Psoas muscle (tissue), 8 donors: ENCODE measurements around the gene GRIK1. TPM values are rescaled to one million over a fixed set of nuclear protein-coding genes. Genes with fewer than 3 reads are reported as not detected.

Experiments used
- ATAC-seq, 4 donors: fragments of 200-7000 bp; cut with Tn5 transposase; one replicate each; pipeline ENCODE4 v1.9.1; 2020; ENCODE audit warnings: moderate library complexity in 3 of 4, mild to moderate bottlenecking in 2 of 4
- DNase-seq, 2 donors: peaks; one replicate each; pipeline ENCODE4 v3.0.0-alpha.2; 2020
- H3K27ac ChIP-seq: fragments of 200-600 bp; one replicate; pipeline ENCODE4 v1.8.0; 2022
- H3K27me3 ChIP-seq, 3 donors: fragments of 200-600 bp in 1 of 3; one replicate each; pipeline versions ENCODE4 v1.6.1 to v1.8.0; 2013 to 2022; ENCODE audit warnings: low read length in 2 of 3, mild to moderate bottlenecking in 2 of 3, moderate library complexity in 1 of 3; ENCODE audit not compliant: insufficient read depth in 3 of 3
- H3K36me3 ChIP-seq, 2 donors: fragments of 200-600 bp in 1 of 2; one replicate each; pipeline versions ENCODE4 v1.6.1 to v1.8.0; 2013 to 2022; ENCODE audit warnings: low read depth in 1 of 2, mild to moderate bottlenecking in 1 of 2, moderate library complexity in 1 of 2; ENCODE audit not compliant: insufficient read depth in 1 of 2
- H3K4me1 ChIP-seq: fragments of 200-600 bp; one replicate; pipeline ENCODE4 v1.8.0; 2022
- H3K4me3 ChIP-seq: fragments of 200-600 bp; one replicate; pipeline ENCODE4 v1.8.0; 2022; ENCODE audit warnings: mild to moderate bottlenecking
- H3K9me3 ChIP-seq: fragments of 200-600 bp; one replicate; pipeline ENCODE4 v1.8.0; 2022
- WGBS, 3 donors: extraction: QIAGEN DNeasy Blood & Tissue Kit; methylation state at CpG; one replicate each; pipeline versions ENCODE4 v1.1.6 to v1.1.7; 2013; 5-methylcytosine and 5-hydroxymethylcytosine counted together
- intact Hi-C, 2 donors: fragments of 100-400 bp; cut with DNase I; formaldehyde crosslinking; loops; one replicate each; pipeline versions ENCODE4 v1.11.0 to v1.14.2; 2022
- polyA plus RNA-seq, 3 donors: library from polyadenylated mRNA; stranded (reverse); fragments of 200-250 nt; gene quantifications; one replicate each; pipeline ENCODE4 v1.2.3, GENCODE V29; 2013
- total RNA-seq, 4 donors: library from RNA; stranded (reverse); fragmentation: NEBNext Ultra II Directional in 2 of 4; extraction: Animal tissue kit (Norgen Biotek cat#: 25700) in 2 of 4; gene quantifications; one replicate each; pipeline versions ENCODE4 v1.2.1 to v1.2.4, GENCODE V29; 2021 to 2023
- TF ChIP-seq, protein P1 (sequence below): fragments of 200-600 bp; IDR thresholded peaks from one replicate; pipeline ENCODE4 v1.8.0; 2022; ENCODE audit warnings: antibody characterized with exemption
- donor health status: healthy with polysubstance abuse.
- donor health status: DM: no; HTN: no; CAD: no; lungs with moderate emphysema.
- donor health status: Bipolar disorder and iron deficiency.
- donor health status: healthy.
- donor health status: DM: yes; HTN: yes; CAD: no.
- donor health status: DM: no; HTN: no; CAD: no.
- donor health status: DM: no; HTN: no; CAD: no.
- donor health status: DM: yes; HTN: yes; CAD: no.

The GRIK1 gene
- total and polyA plus RNA-seq, 7 donors: 0.01 to 0.04 TPM; not detected in 5

DNA sequence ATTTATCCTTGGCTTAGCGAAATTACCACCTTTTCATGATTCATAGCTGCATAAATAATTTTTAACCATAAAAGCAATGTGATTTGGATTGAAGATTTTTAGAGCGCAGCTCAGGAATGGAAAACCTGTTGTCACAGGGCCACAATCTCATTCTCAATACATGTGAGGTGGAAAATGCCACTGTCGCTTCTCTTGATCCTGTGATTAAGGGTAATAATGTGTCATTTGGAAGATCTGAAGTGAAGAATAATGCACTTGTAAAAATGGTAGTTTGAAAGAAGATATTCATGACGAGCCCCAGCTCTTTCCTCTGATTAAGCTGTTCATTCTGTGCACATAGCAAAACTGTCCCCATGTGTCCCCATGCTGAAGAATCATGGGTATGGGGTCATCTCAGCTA lies 410.7 kb downstream of the GRIK1 start:
- H3K27ac ChIP-seq: no peak overlapping the region
- DNase-seq: no peak
- no peaks in the 10 kb centered on the region for H3K36me3 ChIP-seq
- 95 to 96% (median 95%) methylated on average over 4 of the region's 4 CpGs for WGBS, 3 donors
- intact Hi-C loops: no loop called here
- H3K4me1 ChIP-seq: no peaks in the 10 kb centered on the region
- H3K27me3 ChIP-seq: peaks cover 0 to 2% (median 0%) of the 10 kb centered on the region in 3 donors
- TF ChIP-seq, protein P1, sequence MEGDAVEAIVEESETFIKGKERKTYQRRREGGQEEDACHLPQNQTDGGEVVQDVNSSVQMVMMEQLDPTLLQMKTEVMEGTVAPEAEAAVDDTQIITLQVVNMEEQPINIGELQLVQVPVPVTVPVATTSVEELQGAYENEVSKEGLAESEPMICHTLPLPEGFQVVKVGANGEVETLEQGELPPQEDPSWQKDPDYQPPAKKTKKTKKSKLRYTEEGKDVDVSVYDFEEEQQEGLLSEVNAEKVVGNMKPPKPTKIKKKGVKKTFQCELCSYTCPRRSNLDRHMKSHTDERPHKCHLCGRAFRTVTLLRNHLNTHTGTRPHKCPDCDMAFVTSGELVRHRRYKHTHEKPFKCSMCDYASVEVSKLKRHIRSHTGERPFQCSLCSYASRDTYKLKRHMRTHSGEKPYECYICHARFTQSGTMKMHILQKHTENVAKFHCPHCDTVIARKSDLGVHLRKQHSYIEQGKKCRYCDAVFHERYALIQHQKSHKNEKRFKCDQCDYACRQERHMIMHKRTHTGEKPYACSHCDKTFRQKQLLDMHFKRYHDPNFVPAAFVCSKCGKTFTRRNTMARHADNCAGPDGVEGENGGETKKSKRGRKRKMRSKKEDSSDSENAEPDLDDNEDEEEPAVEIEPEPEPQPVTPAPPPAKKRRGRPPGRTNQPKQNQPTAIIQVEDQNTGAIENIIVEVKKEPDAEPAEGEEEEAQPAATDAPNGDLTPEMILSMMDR: no peak
- ATAC-seq: no peak
- H3K9me3 ChIP-seq: no peaks in the 10 kb centered on the region
- no peak overlapping the region for H3K4me3 ChIP-seq

DNA sequence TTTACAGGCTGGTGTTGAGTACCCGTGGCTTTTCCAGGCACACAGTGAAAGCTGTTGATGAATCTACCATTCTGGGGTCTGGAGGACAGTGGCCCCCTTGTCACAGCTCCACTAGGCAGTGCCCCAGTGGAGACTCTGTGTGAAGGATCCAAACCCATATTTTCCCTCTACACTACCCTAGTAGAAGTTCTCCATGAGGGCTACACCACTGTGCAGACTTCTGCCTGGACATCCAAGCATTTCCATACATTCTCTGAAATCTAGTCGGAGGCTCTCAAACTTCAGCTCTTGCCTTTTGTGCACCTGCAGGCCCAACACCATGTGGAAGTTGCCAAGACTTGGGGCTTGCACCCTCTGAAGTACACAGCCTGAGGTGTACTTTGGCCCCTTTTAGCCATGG lies 413.3 kb downstream of the GRIK1 start:
- DNase-seq (no peak), ATAC-seq (no peak)
- H3K27me3 ChIP-seq: peaks cover 0 to 2% (median 0%) of the 10 kb centered on the region in 3 donors
- 94 to 100% (median 96%) methylated on average over 2 of the region's 2 CpGs for WGBS, 3 donors
- no peak overlapping the region for H3K4me3 ChIP-seq
- TF ChIP-seq, protein P1: no peak
- intact Hi-C loops: no loop called here
- H3K36me3 ChIP-seq: no peaks in the 10 kb centered on the region
- no peak overlapping the region for H3K27ac ChIP-seq
- H3K4me1 ChIP-seq: no peaks in the 10 kb centered on the region
- H3K9me3 ChIP-seq: no peaks in the 10 kb centered on the region

GRCh38 chr21:29524055-29524454 lies 415.7 kb downstream of the GRIK1 start:
- Histone ChIP-seq H3K4me3 (no peak overlapping the region), H3K4me1 (no peaks in the 10 kb centered on the region), H3K9me3 (no peaks in the 10 kb centered on the region), H3K27ac (no peak overlapping the region), H3K36me3 (no peaks in the 10 kb centered on the region), H3K27me3 (peaks cover 0 to 2% (median 0%) of the 10 kb centered on the region in 3 donors)
- intact Hi-C loops: no loop called here
- DNase-seq (no peak), ATAC-seq (peak in 2 of 4 donors; percentile 68 to 74)
- TF ChIP-seq, protein P1: no peak
- WGBS, 3 donors: 26 to 48% (median 34%) methylated on average over 1 of the region's 1 CpG

DNA sequence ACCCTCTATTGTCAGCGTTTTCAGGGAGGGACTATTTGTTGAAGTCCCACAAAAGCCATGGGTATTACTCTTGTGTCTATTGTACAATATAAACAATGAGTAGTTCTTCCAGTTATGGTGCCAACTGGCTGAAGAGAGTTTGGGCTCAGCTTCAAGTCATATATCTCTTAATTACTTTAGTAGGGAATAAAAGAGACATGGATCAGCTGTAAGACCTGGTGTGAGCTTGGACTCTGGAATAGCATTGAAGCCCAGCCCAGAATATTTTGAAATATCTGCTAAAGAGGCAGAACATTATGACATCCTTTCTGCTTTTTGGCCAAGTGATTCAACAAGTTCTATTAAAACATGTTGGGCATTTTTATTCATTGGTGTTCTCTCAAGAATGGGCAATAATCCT lies 416.1 kb downstream of the GRIK1 start:
- ATAC-seq: peak in 2 of 4 donors; percentile 71 to 85
- Histone ChIP-seq H3K4me3 (no peak overlapping the region), H3K27ac (no peak overlapping the region), H3K9me3 (no peaks in the 10 kb centered on the region), H3K36me3 (no peaks in the 10 kb centered on the region), H3K27me3 (peaks cover 0 to 2% (median 0%) of the 10 kb centered on the region in 3 donors), H3K4me1 (no peaks in the 10 kb centered on the region)
- intact Hi-C loops: no loop called here
- 33 to 43% (median 43%) methylated on average over 1 of the region's 1 CpG for WGBS, 3 donors
- TF ChIP-seq, protein P1: no peak
- no peak for DNase-seq

DNA sequence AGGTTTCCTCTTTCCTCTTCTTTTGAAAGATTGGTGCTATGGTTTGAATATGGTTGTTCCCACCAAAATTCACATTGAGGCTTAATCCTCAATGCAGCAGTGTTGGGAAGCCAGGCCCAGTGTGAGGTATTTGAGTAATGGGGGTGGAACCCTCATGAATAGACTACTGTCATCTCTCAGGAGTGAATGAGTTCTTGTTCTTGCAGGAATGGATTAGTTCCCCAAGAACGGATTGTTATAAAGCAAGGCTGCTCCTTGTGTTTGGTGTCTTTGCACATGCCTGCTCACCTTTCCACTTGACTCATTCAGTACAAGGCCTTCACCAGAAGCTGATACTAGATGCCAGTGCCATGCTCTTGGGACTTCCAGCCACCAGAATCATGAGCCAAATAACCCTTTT lies 417.9 kb downstream of the GRIK1 start:
- intact Hi-C loops: no loop called here

More for the DNA sequence above, 417.9 kb downstream of the GRIK1 start:
- Histone ChIP-seq H3K4me1 (no peaks in the 10 kb centered on the region), H3K27ac (no peak overlapping the region), H3K27me3 (peaks cover 0 to 2% (median 0%) of the 10 kb centered on the region in 3 donors), H3K9me3 (no peaks in the 10 kb centered on the region), H3K36me3 (no peaks in the 10 kb centered on the region), H3K4me3 (no peak overlapping the region)
- TF ChIP-seq, protein P1: no peak
- WGBS, 3 donors: 32 to 54% (median 34%) methylated on average over 1 of the region's 1 CpG
- ATAC-seq (no peak), DNase-seq (no peak)
